Measurements from ENCODE around the gene LRRC75A.

Gene LRRC75A

DNA sequence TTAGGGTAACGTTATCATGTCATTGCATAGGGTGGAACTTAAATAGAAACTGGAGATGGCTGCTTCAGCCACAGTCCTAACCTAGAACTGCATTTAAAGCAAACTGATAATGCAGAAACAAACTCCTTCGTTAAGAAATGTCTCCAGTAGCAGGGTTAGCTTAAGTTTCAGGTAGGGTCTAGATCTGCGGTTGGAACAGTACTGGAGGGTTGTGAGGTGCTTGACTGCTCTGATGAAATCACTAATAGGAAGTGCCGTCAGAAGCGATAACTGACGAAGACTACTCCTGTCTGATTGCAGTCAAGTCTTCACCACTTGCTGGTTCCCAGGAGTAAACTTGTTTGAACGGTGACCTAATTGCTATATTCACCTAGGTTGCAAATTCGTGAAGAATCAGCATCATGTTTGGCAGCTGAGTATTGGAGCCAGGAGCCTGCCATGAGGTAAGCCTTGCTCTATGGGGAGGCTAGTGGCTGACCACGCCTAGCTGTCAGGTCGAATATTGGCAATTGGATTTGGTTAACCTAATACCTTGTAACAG is 52.1 kb downstream of the LRRC75A start:
- DNase-seq (ENCODE audit: low read depth), result peak; percentile 61
- TF ChIP-seq, protein P1, sequence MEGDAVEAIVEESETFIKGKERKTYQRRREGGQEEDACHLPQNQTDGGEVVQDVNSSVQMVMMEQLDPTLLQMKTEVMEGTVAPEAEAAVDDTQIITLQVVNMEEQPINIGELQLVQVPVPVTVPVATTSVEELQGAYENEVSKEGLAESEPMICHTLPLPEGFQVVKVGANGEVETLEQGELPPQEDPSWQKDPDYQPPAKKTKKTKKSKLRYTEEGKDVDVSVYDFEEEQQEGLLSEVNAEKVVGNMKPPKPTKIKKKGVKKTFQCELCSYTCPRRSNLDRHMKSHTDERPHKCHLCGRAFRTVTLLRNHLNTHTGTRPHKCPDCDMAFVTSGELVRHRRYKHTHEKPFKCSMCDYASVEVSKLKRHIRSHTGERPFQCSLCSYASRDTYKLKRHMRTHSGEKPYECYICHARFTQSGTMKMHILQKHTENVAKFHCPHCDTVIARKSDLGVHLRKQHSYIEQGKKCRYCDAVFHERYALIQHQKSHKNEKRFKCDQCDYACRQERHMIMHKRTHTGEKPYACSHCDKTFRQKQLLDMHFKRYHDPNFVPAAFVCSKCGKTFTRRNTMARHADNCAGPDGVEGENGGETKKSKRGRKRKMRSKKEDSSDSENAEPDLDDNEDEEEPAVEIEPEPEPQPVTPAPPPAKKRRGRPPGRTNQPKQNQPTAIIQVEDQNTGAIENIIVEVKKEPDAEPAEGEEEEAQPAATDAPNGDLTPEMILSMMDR (IDR thresholded peaks at IDR 0.05; ENCODE audit: insufficient read depth, low read depth, low read length, missing control alignments), result no peak
- peak overlapping the region; percentile 77 for H3K4me3 ChIP-seq (ENCODE audit: low read depth, low read length)

DNA sequence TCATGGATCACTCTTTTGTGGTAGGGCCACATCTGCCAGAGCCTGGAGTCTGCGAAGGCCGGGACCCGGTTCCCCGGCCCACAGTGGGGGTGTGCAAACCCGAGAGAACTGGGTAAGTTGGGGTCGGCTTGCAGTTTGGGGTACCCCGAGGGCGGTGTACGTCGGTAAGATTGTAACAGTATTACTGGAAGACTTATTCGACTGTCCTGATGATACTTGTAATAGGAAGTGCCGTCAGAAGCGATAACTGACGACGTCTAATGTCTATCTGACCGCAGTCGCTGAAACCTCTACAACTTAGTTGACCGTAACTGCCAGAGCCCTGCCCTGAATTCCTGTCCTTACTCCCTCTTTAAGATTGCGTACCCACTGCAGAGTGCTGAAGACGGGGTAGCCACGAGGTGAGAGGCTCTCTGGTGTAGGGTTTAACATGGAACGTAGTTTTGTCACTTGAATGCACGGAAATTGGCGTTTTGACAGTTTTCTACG is 52.6 kb downstream of the LRRC75A start:
- DNase-seq (ENCODE audit: low read depth), result peak; percentile 64
- TF ChIP-seq, protein P1 (IDR thresholded peaks at IDR 0.05; ENCODE audit: insufficient read depth, low read depth, low read length, missing control alignments), result no peak

DNA sequence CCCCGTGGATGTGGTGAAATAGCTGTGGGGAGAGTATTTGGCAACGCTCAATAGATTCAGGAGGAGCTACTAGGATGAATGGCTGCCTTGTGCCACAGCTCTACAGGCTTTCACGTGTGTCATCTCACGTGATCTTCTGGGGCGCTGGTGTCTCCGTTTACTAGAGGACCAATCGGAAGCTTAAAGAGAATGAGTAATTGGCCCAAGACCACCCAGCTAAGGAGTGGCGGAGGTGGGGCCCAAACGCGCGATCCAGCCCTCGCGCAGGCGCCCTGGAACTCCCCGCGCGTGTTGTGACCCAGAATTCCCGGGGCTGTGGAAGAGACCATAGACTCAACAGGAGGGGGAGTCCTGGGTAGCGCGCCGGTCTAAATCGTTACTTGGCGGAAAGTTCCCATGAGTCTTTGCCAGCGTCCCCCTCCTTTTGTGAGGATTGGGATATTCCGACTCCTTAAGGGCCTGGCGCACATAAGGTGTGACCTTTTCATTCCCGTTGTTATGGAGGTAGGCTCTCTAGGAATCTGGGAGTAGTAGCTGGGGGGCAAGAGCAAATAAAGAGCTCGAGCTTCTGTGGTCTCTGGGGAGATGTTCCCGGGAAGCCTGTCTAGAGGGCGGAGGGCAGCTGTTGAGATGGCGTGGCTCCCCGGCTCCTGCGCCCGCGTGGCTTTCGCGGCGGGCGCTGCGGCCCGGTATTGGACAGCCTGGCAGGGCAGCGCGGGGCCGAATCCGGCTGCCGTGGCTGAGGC is 53.3 kb downstream of the LRRC75A start:
- TF ChIP-seq, protein P1 (IDR thresholded peaks at IDR 0.05; ENCODE audit: insufficient read depth, low read depth, low read length, missing control alignments), result no peak
- H3K4me3 ChIP-seq (ENCODE audit: low read depth, low read length), result peak overlapping the region; percentile 77
- peak; percentile 100 for DNase-seq (ENCODE audit: low read depth)

More for the DNA sequence above, 52.6 kb downstream of the LRRC75A start:
- H3K4me3 ChIP-seq (ENCODE audit: low read depth, low read length), result peak overlapping the region; percentile 77

DNA sequence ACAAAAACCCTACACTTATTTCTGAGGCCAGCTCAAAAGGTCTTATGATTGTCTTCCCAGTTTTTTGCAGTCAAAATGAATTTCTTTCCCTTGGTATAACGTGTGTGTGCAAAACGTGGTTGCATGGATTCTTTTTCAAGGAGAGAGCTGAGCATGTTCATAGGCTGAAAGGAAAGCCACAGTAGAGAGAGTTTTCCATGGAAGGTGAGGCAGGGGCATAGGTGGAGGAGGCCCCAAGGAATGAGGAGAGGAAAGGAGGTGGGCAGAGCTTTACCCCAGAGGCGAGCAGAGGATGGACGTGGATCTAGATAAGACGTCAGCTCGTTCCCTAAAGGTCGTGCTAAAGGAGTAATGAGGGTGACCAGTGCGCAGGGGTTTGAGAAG is 53.8 kb downstream of the LRRC75A start:
- H3K4me3 ChIP-seq (ENCODE audit: low read depth, low read length), result peak overlapping the region; percentile 77
- TF ChIP-seq, protein P1 (IDR thresholded peaks at IDR 0.05; ENCODE audit: insufficient read depth, low read depth, low read length, missing control alignments), result no peak

DNA sequence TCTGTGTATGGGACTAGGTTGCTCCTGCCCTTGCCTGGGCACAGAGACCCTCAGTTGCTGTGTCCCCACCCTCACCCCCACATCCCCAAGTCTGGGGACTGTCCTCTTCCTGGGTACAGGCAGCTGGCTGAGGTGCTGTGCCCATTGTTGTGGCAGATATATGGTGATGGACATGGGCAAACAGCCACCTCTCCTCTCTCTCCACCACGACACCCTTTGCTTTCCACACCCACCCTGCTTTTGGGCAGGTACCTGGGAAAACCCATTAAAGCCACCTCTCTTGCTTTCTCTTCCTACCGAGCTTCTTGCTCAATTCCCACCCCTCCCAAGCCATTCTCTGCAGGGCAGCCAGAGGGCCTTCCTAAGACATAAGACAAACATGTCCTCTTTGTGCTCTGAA is 54.9 kb downstream of the LRRC75A start:
- DNase-seq (ENCODE audit: low read depth), result no peak
- H3K4me3 ChIP-seq (ENCODE audit: low read depth, low read length), result no peak overlapping the region
- TF ChIP-seq, protein P1 (IDR thresholded peaks at IDR 0.05; ENCODE audit: insufficient read depth, low read depth, low read length, missing control alignments), result no peak

More for the DNA sequence above, 53.8 kb downstream of the LRRC75A start:
- DNase-seq (ENCODE audit: low read depth), result no peak

DNA sequence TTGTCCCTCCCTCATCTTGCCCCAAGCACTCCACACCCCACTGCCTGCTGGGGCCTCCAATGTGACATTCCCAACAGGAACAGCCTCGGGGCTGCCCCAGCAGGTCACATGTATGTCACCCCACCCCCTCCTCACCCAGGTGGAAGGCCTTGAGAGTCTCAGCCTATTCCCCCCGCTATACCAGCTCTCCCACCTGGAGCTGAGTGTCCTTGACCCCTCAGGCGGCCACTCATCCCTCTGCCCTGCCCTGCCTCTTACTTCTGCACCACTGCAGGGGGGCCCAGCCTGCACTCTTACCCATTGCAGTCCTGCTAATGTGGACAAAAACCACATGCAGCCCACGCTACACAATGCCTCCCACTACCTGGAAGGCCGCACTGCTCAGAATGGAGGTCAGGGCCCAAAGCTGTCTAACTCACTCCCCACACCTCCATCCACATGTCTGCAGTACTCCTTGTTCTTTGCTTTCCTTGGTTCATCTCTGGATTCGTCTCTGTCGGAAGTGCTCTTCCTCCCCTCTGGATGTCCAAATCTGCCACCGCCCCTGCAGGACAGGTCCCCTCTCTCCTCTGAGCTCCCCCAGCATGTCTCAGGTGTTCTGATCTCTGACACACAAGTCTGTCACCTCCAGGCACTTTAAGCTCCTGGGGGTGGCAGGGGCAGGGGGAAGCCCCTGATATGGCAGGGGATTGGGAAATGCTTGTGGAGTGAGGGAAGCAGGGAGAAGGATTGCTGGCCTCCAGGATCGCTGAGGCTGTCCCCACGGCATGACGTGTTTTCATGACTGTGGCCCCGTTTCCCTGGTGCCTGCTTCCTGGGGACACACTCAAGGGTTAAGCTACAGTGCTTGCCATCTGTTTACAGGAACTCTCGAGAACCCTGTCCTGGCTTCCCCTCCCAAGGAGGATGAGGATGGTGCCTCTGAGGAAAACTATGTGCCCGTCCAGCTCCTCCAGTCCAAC is 55.8 kb downstream of the LRRC75A start:
- TF ChIP-seq, protein P1 (IDR thresholded peaks at IDR 0.05; ENCODE audit: insufficient read depth, low read depth, low read length, missing control alignments), result no peak
- DNase-seq (ENCODE audit: low read depth), result no peak
- H3K4me3 ChIP-seq (ENCODE audit: low read depth, low read length), result no peak overlapping the region

Measured in GM12865 (cell line).